Measurements from ENCODE around the gene SETD1B.
"Not testable (repeated sequence)": the region's sequence is repeated elsewhere in the genome, so short reads cannot be mapped to it uniquely, and the experiment has no call there.

The SETD1B gene

DNA sequence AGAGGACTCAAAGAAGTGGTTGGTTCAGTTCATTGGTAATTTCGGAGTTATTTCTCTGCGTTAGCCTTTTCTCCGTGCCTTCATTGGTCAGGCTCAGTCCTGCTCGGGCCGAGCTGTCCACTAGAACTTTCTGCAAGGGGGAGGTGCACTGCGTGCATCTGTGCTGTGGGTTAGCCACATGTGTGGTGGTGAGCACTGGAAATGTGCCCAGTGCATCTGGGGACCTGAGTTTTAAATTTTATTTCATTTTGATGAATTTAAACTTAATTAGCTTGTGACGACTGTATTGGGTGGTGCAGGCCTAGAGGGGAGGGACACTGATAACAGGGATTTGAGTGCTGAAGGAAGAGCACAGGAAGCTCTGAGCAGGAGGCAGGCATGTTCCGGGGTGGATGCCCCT is 24.5 kb downstream of the SETD1B start:
- DNase-seq, result no peak

- no peak for DNase-seq
Observed at GRCh38 chr12:121828826-121829225, 25.0 kb downstream of the SETD1B start.

DNA sequence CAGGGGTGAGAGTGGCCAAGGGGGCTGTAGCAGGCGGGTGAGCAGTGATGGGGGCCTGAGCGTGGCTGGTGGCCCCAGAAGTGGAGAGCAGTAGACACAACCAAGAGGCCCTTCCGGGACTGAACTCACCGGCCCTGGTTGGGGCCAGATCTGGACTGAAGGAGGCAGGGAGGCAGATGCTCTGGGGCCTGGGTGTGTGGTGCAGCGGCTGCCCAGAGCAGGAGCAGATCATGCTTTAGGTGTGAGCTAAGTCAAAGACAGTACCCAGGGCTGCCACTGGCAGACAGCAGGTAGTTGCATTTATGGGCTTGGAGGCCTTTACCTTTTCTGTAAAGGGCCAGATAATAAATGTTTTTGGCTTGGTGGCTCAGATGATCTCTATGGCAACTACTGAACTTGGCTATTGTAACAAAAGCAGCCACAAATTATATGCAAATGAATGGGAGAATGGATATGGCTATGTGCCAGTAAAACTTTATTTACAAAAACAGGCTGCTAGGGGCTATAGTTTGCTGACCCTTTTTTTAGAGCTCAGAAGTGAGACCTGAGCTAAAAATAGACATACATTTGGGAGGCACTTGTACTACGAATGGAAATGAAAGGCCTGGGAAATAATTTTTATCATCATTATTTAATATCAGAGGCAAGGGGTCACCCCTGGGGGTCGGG is 25.6 kb downstream of the SETD1B start:
- DNase-seq, result no peak

- DNase-seq, result no peak
Observed at GRCh38 chr12:121830134-121830533, 26.3 kb downstream of the SETD1B start.

DNA sequence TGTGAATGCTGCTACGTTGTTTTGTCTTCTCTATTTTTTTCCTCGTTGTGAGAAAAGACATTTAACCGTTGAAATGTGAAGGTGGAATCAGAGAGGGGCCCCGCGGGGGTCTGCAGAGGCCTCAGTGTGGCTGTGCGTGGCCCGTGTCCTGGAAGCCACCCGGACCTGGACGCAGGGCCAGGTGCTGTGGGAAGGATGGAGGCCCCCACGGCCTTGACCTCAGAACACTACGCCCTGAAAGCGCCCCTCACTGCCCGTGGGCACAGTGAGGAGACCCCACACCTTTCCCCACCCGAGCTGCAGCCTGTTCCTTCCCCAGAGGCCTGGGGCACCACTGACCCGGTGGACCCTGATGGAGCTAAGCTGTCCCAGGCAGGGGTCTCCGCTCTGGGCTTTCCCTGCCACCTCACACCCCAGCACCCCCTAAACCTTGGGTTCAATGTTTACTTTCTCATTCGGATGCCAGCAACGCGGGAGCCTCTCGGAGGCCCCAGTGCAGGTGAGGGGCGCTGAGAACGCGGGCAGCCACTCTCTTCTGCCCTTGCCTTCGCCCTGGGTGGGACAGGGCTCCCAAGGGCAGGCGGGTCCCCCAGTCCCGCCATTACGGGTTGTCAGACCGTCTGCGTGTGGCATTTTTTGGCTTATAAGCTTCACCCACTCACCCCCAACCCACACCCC is 26.9 kb downstream of the SETD1B start:
- DNase-seq, result no peak

- no peak for DNase-seq
Observed at GRCh38 chr12:121831571-121832245, 27.9 kb downstream of the SETD1B start.

DNA sequence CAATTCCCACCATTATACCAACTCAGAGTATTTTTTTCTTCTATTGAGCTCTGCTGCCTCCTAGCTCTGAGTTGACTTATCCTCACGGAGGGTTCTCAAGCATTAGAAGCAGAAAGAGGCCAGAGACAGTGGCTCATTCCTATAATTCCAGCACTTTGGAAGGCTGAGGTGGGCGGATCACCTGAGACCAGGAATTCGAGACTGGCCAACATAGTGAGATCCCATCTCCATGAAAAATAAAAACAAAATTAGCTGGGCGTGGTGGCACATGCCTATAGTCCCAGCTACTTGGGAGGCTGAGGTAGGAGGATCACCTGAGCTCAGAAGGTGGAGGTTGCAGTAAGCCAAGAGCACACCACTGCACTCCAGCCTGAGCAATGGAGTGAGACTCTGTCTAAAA is 33.9 kb downstream of the SETD1B start:
- no peak for DNase-seq

- DNase-seq, result no peak
Observed at GRCh38 chr12:121838126-121838525, 34.3 kb downstream of the SETD1B start.

GRCh38 chr12:121839106-121839992 is 35.5 kb downstream of the SETD1B start:
- DNase-seq, result peak; percentile 99

DNA sequence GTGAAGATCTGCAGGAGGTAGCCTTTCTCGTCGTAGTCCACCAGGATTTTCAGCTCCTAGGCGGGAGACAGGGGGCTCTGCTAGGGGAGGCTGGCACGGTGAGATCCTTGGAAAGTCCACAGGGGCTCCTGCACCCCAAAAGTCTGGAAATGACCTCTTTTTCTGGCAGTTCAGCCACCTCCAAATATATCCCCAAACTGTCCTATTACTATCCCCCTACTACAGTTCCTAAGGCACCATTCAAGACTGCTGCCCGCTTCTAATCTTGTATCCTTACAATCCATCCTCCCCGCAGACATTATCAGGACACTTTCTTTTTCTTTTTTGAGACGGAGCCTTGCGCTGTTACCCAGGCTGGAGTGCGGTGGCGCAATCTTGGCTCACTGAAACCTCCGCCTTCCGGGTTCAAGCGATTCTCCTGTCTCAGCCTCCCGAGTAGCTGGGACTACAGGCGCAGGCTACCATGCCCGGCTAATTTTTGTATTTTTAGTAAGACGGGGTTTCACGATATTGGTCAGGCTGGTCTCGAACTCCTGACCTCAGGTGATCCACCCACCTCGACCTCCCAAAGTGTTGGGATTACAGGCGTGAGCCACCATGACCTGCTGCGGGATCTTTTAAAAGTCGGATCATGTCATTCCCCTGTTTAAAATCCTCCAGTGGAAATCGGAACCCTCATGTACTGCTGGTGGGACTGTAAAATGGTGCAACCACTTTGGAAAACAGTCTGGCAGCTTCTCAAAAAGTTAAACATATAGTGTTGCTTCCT is 36.4 kb downstream of the SETD1B start:
- DNase-seq, result no peak

DNA sequence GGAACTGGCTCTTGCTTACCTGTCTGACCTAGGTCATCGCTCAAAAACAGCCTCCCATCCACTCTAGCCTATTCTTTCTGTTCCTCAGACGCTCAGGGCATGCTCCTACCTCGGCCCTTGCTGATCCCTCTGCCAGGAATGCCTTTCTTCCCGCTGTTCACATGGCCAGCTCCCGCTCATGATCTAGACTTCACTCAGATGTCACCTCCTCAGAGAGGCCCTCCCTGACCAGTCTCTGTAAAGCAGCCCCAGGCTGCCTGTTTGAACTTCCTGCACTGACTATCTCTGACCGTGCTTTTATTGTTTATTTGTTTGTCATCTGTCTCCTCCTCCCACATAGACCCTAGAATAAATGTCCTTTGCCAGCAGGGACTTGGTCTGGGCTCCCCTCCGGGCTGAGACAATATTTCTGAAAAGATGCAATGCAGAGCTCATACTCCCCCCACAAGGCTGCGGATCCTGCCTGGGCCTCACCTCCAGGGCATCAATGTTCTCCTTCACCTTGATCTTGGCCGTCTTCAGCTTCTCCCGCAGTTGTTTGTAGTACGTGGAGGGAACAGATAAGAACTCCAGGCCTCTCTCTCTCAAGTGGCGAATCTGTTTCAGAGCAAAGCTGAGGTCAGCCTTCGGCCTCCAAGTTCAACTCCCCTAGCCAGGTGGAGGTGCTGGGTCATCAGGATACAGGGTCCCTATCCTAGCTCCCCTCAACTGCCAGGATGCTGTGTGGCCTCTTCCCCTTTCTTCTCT is 39.6 kb downstream of the SETD1B start:
- no peak for DNase-seq

DNA sequence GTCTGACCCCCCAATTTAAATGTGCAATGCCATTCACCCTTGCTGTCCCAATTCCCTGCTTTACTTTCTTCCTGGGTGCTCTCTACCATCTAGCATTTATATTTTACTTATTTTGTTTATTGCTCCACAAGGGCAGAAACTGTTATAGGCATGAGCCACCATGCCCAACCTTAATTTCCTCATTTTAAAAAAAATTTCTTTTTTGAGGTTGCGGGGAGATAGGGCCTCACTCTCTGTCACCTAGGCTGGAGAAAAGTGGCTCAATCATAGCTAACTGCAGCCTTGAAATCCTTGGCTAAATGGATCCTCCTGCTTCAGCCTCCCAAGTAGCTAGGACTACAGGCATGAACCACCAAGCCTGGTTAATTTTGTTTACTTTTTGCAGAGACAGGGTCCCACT is 41.9 kb downstream of the SETD1B start:
- DNase-seq, result no peak

- no peak for DNase-seq
Observed at GRCh38 chr12:121849211-121849610, 45.4 kb downstream of the SETD1B start.

- DNase-seq, result no peak
Observed at GRCh38 chr12:121849665-121850064, 45.9 kb downstream of the SETD1B start.

- DNase-seq, result not testable (repeated sequence)
Observed at GRCh38 chr12:121852392-121852791, 48.6 kb downstream of the SETD1B start.

GRCh38 chr12:121857322-121858246 is 53.8 kb downstream of the SETD1B start:
- peak; percentile 53 for DNase-seq

DNA sequence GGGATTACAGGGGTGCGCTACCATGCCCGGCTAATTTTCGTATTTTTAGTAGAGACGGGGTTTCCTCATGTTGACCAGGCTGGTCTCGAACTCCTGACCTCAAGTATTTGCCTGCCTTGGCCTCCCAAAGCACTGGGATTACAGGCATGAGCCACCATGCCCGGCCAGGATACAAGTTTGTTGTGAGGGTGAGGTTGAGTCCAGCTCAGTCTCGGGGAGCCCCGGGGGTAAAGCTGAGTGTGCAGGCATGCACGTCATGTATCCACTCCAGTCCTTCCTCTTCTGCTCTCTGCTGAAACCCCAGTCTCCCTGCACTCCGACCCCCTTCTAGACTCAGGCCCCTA is 54.5 kb downstream of the SETD1B start:
- DNase-seq, result no peak

GRCh38 chr12:121858662-121859572 is 55.1 kb downstream of the SETD1B start, which contains the start of gene HPD:
HPD (minus strand) TSS chr12:121858859; CDS start chr12:121858823, 36 bp downstream.
- peak; percentile 73 for DNase-seq

- no peak for DNase-seq
Observed at GRCh38 chr12:121860257-121860656, 56.4 kb downstream of the SETD1B start.
